Hepatocyte (in vitro differentiated cells): ENCODE measurements around the gene PROM2.

Source experiments
- CTCF ChIP-seq: fragments of 200-600 bp; sonication (generic); IDR thresholded peaks from 2 replicates; pipeline ENCODE4 v1.5.1; 2016; ENCODE audit warnings: antibody characterized with exemption, mild to moderate bottlenecking; ENCODE audit not compliant: poor library complexity
- EZH2 ChIP-seq: fragments of 200-600 bp; sonication (generic); IDR thresholded peaks from 2 replicates; pipeline ENCODE4 v1.6.1; 2016; ENCODE audit warnings: antibody characterized with exemption, mild to moderate bottlenecking, borderline replicate concordance

DNA sequence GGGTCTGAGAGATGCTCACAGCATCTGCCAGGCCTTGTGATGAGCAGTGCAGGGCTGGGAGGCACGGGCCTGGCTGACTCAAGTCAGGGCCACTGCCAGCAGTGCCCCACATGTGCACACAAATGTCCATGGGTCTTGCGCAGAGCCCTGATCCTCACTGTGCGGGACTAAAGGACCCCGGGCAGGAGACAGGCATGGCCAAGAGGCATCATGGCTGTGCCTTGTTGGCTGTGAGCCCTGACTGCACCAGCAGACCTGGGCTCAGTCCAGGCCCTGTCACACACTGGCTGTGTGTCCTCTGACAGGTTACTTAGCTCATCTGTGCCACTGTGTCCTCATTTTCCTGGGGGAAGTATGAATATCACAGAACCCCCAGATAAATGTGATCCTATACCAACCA lies 26.9 kb downstream of the PROM2 start:
- TF ChIP-seq CTCF (no peak), EZH2 (no peak)
